ENCODE measurements around the gene PHF21A. TPM values are rescaled to one million over a fixed set of nuclear protein-coding genes. Genes with fewer than 3 reads are reported as not detected.
"Not testable (repeated sequence)": the region's sequence is repeated elsewhere in the genome, so short reads cannot be mapped to it uniquely, and the experiment has no call there.

Gene PHF21A
- polyA plus RNA-seq, 3 donors = 46.6 to 58.0 (median 56.1) TPM

DNA sequence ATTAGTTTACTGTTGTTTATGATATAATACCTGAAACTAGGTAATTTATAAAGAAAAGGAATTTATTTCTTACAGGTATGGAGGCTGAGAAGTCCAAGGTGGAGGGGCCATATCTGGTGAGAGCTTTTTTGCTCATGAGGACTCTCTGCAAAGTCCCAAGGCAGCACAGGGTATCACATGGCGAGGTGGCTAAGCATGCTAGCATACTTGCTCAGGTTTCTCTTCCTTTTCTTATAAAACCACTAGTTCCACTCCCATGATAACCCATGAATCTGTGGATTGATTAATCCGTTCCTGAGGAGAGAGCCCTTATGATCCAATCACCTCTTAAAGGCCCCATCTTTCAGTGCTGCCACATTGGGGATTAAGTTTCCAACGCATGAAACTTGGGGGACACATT is 82.7 kb downstream of the PHF21A start:
- DNase-seq = no peak

DNA sequence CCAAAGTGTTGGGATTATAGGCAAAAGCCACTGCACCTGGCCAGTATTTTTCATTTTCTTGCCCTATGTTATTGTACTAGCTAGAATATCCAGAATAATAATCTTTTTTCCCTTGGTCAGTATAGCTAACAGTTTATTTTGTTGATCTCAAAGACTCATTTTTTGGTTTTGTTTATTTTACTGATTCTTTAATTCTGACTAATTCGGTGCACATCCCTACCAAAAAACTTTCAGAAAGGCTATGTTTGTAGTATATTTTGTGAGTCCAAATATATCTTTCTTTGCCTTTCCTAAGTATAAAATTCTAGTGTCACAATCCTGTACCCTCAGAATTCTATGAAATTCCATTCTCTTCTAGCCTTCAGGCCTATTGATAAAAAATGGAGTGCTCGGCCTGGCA is 84.3 kb downstream of the PHF21A start:
- DNase-seq = no peak

DNA sequence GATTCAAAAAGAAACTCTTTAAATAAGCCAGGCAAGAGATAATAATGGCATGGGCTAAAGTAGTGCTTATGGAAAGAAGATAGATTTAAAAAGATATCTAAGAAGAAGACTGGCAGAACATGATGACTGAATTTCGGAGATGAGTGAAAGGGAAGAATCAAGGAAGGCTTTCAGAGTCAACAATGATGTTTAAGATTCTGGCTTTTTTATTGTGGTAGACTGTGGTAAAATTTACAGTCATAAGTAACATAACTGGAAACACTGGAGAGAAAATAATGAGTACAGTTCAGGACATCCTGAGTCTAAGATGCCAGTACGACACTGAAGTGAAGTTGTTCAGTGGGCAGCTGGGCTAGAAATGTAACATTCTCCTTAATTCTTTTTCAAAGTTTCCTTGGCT is 85.2 kb downstream of the PHF21A start:
- DNase-seq = no peak

DNA sequence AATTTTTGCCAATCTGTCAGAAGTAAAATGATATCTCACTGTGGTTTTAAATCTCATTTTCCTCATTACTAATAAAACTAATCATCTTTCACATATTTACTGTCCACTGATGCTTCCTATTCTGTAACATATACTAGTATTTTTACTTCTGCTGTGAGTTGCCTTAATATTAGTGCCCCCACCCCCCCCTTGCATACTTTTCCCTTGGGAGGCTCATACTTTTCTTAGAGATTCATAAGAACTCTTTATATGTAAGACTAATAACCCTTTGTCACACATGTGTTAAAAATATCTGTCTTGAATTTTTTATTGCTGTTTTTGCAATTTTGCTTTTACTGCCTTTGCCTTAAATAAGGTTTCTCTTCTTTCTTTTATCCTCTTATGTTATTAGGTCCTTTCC is 87.2 kb downstream of the PHF21A start:
- no peak for DNase-seq

DNA sequence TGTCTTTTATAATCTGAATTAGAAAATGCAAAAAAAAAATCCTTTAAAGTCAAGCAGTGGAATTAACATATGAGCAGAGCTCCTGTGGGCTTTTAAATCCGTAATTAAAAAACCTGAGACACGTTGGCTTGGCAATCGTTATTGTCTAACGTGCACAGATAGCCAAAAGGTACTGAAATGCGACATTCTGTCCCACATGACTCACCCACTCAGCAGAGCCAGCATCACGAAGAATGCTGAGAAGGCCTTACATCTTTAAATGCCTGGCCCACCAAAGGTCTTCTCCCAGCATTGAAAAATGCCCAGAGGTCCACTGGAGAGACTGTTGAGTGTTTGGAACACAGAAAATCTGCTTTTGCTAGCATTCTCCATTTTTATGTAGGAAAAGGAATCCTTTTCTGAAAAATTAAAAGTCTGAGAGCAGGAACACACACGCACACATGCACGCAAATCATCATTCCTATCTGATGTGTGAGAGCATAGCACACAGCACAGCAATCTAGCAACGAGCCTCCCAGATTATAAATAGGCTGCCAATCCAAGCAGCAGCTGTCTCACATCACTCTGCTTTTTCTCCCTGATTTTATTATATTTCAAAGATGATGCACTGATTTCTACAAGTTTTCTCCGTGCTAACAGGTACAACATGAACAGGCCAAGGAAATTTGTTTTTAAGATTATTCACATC is 94.5 kb downstream of the PHF21A start:
- no peak for DNase-seq

DNA sequence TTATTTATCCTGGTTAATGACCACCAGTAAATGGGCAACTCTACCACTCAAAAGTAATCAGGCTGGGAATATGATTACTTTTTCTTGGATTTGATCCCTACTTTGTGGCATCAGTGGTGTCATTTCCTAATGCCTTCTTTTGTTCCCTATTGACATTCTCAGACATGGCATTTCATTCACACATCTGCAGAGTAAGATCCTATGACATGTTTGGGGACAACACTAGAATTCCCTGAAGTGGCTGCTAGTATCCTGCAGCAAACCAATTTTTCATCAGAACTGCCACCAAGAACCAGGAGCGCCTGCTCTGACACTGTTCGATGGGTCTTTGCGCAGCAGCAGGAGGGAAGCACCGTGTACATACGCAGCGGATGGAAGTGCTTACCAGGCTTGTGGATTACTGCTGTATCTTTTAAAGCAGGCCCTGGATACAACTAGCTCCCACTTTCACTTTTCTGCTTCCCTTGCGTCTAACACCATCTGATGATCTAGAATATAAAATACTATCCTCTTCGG is 101.1 kb downstream of the PHF21A start:
- no peak for DNase-seq

DNA sequence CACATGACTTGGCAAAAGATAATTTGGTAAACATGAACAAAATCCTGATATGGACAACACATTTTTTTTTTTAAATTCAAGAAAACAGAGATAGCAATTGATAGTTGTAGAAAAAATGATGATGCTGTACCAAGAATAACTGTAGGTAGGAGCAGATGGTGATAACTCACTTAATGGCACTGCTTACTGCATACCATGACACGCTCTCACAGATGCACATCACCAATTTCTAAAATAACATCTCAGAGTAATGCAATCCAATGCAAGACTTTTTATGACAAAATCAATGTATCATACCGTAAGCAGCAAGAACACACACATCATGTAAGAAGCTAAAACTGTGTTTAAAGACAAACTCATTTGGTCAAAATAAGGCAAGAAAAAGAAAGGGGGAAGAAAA is 102.6 kb downstream of the PHF21A start:
- DNase-seq = no peak

DNA sequence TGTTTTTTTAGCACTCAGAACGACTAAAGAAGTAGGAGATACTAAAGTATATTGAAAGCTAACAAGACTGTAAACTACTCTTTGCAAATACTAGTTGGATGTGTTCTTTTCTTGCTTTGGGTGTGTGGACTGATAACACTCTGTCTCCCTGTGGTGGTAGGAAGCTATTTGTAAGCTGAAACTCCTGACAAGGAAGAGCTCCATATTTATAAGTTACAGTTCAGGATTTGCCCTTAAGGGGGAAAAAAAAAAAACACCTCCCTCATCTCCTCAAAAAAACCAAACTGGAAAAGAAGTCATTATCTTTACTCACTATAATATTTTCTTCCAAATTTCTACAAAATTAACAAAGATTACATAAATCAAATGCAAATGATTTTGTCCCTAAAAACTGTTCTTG is 103.9 kb downstream of the PHF21A start:
- DNase-seq = no peak

DNA sequence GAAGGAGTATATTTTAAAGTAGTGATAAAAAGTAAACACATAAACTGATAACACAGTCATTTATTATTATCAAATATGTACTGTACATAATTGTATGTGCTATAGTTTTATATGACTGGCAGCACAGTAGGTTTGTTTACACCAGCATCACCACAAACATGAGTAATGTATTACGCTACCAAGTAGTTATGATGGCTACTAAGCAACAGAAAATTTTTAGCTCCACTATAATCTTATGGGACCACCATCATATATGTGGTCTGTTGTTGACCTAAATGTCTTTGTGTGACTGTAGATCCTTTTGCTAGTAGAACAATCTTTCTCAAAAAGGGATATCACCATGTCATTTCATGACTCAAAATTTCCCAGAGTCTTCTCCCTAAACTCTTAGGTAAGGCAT is 105.3 kb downstream of the PHF21A start:
- DNase-seq = no peak

DNA sequence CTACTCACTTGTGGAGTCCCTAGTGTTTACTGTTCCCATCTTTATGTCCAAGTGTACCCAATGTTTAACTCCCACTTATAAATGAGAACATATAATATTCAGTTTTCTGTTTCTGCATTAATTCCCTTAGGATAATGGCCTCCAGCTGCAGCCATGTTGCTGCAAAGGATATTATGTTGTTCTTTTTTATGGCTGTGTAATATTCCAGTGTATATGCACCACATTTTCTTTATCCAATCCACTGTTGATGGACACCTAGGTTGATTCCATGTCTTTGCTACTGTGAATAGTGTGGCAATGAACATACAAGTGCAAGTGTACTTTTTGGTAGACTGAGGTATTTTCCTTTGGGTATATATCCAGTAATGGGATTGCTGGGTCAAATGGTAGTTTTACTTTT is 107.1 kb downstream of the PHF21A start:
- DNase-seq = not testable (repeated sequence)

DNA sequence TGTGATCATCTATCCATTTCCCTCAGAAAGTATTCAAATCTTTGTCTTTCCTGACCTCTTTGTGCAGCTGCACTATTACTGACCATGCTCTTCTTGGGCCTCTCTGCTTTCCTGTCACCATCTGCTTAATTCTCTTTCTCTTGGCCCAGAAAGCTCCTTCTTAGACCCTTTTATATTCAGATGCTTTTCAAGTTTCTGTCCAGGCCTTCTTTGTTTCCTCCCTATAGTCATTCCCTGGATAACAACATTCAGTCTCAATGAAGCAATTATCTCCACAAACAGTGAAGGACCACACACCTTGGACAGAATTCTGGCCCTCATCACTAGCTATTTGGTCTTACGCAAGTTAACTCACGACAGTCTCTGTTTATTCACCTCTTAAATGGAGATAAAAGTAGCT is 109.1 kb downstream of the PHF21A start:
- DNase-seq = no peak

DNA sequence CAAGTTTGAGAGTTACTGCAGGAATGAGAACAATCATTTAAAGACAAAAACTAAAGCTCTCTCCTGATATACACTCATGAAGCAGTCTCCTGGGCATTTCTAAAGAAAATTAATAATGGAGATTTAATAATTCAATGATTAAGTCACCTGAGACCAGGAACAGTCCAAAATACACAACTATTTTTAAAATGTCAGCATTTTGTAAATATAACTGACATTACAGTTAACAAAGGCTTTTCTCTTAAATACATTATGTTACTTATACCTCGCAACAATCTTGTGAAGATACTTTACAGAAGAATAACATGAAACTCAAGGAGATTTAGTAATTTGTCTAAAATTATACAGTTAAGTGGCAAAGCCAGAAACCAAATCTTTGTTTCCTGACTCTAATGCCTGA is 111.2 kb downstream of the PHF21A start:
- DNase-seq = no peak

DNA sequence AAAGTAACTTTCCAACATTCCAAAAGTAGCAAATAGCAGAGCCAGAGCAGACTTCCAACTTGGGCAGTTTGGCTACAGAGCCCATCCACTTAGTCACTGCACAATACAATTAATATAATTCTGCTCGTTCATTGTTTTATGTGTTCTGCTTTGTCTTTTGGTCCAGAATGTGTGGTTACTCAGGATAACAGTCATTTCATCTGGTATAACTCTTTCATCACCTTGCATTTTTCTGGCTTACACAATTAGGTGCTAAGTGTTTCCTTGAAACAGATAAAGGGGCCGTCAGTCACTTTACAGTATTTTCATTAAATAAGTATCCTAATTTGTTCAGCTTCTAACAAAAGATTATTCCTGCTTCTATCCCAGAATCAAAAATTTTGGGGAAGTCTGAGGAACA is 111.6 kb downstream of the PHF21A start:
- no peak for DNase-seq

DNA sequence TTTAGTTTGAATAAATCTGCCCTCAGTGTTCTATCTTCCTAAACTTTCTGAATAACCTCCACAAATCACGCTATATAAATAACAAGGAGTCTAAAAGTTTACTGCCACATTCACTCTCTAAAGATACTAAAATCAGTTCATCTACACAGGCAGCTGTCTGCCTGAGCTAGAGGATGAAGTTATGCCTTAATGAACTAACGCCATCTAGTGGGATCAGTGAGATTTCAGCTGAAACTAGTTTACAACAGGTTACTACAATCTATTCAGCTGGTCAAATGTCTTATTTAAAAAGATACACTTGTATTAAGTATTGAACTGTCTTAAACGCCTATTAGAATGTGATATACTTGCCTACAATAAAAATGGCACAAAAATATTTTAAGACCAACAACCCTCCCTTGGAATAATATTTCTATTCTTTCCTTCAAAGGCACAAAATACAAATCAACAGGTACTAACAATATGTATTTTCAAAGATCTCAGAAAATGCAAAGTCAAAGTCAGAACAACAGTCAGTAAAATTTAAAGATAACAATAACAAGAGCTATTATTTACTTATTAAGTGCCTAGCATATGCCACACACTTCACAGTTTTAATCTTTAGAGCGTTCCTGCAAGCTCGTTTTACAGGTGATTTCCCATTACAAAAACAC is 114.7 kb downstream of the PHF21A start:
- peak; percentile 72 for DNase-seq

DNA sequence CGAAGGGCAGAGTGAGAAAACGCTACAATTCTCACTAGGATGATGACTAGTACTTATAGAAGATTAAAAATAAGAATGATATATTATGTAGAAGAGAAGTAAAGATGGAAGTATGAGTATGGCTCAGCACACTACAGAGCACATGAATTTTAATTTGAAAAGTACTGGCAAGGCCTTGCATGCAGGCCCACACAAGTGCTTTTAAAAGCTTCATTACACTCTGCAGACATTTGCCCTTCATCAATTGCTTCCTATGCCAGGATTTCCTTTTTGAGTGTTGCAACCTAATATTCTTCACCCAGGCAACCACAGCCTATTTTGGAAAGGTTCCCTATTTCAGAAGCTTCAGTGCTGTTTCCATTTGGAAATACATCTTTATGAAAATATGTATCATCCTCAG is 117.7 kb downstream of the PHF21A start:
- no peak for DNase-seq

DNA sequence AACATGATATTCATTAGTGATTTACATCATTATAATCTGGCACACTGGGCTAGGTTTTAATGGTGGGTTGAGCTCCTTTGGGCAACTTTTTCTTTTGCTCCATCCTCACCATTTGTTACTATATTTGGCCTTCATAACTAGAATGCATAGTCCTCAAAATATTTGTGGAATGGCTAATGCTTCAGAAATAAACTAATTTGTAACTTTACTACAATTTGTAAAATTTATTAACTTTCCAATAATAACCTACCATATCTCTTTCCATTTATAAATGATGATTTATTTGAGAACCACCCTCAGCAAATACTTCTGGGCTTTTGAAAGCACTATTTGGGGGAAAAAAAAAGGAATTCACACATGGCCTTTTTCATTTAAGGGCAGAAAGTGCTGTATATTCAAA is 119.1 kb downstream of the PHF21A start:
- DNase-seq = no peak

DNA sequence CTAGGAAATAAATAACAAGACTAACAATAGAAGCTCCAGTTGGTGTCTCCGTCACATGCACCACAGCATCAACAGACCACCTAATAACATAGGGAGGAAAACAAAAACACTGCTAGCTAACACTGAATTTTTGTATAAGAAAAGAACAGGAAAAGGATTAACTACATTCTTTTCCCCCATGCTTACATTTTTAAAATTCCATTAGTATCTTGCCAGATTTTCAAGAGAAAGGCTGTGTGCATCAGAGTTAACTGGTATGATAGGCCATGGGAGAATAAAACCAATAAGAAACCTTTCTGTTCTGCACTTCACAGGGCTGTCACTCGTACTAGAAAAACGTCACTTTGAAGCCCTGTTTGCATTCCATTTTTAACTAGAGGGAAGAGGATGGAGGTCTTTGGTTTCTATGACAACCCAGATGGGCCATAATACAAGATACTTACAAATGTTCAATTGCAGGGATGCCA is 119.8 kb downstream of the PHF21A start:
- no peak for DNase-seq

DNA sequence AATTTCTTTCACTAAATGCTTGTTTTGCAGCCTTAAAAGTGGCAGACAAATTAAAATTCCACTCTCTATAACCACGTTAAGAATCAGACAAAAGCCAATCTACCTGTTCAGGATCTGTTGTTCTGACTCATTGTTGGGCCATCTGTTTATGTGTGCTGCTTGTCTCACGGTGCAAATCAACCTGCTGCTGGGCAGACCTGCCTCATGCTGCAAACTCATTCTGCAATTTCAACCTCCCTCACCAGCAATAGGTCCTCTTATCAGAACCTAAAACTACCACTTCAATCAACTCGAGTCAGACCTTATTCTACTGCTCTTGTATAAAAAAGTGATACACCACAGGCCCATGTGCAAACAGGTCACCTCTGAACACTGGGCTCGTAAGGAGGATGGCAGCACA is 123.7 kb downstream of the PHF21A start:
- DNase-seq = no peak

DNA sequence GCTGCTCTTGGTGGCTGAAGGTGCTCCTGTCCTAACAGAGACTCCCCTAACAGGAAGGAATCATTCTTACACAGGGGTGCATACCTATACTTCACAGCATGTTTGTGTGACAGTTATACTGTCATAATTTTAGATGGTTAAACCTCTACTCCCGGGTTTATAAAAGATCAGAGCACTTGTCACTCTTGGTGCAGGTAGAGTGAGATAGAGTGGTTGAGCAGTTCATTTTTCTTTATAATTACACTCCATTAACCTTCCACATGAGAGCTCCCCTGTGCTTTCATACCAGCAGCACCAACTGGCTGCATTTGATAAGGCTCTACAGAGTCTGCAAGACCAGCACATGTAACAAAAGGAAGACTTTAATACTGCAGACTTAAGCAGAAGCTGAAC is 125.9 kb downstream of the PHF21A start:
- no peak for DNase-seq

DNA sequence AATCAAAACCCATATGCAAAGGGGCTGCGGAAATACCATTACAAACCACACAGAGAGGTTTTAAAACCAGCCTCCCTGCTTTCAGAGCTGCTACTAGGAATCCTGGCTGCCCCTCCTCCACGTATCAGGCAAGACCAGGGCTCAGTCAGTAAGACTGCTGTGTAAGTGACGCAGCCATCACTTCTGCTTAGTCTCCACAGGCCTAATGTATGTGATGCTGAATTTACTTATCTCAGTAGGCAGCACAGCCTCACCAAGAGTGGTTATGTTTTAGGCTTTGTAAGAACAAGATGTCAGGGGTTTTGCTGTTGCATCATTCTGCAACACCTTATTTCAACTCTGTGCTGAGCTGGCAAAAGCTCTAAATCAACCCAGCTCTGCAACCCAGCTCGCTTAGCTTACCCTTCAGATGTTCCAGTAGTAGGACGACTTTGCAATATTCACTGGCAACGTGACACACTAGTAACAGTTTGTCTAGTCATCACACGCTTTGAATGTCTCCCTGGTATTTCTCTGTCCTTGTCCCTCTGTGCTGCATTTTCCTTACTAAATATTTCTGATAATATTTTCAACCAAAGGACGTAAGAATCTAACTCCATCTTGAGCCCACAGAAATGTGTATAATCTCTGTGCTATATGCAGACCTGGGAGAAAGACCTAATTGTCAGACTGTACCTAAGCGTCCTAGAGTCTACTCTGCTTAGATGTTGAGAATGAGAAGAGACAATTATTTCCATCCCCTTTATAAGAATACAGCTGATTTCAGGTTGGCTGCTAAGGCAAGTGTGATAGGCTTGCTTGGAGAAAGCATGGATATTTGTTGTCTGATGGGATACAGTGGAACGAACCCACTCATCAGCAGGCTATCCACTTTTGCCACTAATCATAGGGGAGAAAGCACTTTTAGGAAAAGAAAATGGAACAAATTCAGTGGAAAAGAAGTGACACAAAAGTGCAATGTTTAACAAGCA is 126.6 kb downstream of the PHF21A start:
- no peak for DNase-seq

DNA sequence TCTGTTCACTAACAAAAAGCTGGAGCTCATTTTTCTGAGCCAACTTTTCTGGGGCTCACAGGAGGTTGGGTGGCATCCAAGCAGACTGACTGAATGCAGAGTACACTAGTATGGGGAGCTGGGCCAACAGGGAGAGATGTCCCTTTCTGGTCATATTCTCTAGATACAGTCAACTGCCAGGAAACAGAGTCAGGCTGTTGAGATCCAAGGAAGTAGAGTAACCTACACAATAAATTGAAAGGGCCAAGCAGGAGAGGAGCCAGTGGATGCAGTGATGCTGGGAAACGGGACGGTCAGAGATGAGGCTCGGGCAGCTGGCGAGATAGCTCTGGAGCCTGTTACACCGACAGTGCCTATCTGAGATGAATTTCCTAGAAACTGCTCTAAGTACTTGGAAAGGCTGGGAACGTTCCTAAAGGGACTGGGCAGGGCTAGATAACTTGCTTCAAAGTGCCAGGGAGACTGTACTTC is 127.7 kb downstream of the PHF21A start:
- DNase-seq = no peak

DNA sequence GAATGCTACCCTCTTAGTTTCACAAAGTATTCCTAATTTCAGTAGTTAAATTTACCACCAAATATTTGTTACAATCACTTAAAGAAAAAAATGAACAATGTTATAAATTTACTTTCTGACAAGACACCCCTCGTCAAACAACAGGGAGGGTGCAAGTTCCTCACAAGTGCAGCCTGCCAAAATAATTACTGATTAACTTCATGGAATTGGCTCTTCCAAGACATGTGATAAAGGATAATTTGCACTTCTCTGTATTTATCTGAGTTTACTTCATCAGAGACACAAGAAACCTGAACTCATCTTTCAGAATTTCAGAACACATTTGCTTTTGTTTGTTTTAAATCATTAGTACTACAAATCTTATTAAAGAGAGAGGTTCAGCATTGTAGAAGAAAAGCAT is 132.3 kb downstream of the PHF21A start:
- no peak for DNase-seq
